IPS DF 19.7 (cell line): ENCODE data around the gene CLIC3.

Source experiments
- DNase-seq: peaks from one replicate; pipeline ENCODE4 v3.0.0-alpha.2; 2013; ENCODE audit warnings: low read depth, low spot score

CLIC3 gene

GRCh38 chr9:137000177-137000930 lies 4.0 kb upstream of the CLIC3 start:
- no peak for DNase-seq

- DNase-seq = no peak
Measured at GRCh38 chr9:136997830-136998234, 1.5 kb upstream of the CLIC3 start.

- DNase-seq = no peak
Measured at GRCh38 chr9:136997371-136997770, 1.0 kb upstream of the CLIC3 start.

GRCh38 chr9:136995772-136996311 lies 526 bp downstream of the CLIC3 start:
- no peak for DNase-seq

- no peak for DNase-seq
Measured at GRCh38 chr9:136995362-136995761, 1.0 kb downstream of the CLIC3 start.

GRCh38 chr9:136994888-136995230 lies 1.5 kb downstream of the CLIC3 start:
- no peak for DNase-seq

- no peak for DNase-seq
Measured at GRCh38 chr9:136994180-136994887, 2.0 kb downstream of the CLIC3 start.

- DNase-seq = no peak
Measured at GRCh38 chr9:136992819-136993369, 3.5 kb downstream of the CLIC3 start.

- DNase-seq = no peak
Measured at GRCh38 chr9:136991993-136992818, 4.2 kb downstream of the CLIC3 start, which contains the start of gene PAXX. PAXX (plus strand) TSS chr9:136992422; CDS start chr9:136992444, 22 bp downstream.

GRCh38 chr9:136990242-136990911 lies 6.0 kb downstream of the CLIC3 start:
- DNase-seq = no peak

- DNase-seq = no peak
Measured at GRCh38 chr9:136988872-136989271, 7.5 kb downstream of the CLIC3 start.

GRCh38 chr9:136985853-136986252 lies 10.5 kb downstream of the CLIC3 start:
- DNase-seq = no peak

- no peak for DNase-seq
Measured at GRCh38 chr9:136985027-136985602, 11.3 kb downstream of the CLIC3 start.

- DNase-seq = no peak
Measured at GRCh38 chr9:136984464-136985026, 11.8 kb downstream of the CLIC3 start.

- no peak for DNase-seq
Measured at GRCh38 chr9:136983656-136984314, 12.6 kb downstream of the CLIC3 start.

GRCh38 chr9:136983167-136983566 lies 13.2 kb downstream of the CLIC3 start:
- DNase-seq = no peak

- no peak for DNase-seq
Measured at GRCh38 chr9:136982232-136983051, 13.9 kb downstream of the CLIC3 start, which contains the start of gene LCNL1. LCNL1 (plus strand) TSS chr9:136982993; CDS start chr9:136983587, 594 bp downstream.

GRCh38 chr9:136981588-136982231 lies 14.7 kb downstream of the CLIC3 start:
- no peak for DNase-seq
